ENCODE data around the gene OGFOD3. TPM values are rescaled to one million over a fixed set of nuclear protein-coding genes. Genes with fewer than 3 reads are reported as not detected.

OGFOD3 gene
- total and polyA plus RNA-seq, 7 experiments from 2014 or later = 21.9 to 42.1 (median 32.3) TPM

DNA sequence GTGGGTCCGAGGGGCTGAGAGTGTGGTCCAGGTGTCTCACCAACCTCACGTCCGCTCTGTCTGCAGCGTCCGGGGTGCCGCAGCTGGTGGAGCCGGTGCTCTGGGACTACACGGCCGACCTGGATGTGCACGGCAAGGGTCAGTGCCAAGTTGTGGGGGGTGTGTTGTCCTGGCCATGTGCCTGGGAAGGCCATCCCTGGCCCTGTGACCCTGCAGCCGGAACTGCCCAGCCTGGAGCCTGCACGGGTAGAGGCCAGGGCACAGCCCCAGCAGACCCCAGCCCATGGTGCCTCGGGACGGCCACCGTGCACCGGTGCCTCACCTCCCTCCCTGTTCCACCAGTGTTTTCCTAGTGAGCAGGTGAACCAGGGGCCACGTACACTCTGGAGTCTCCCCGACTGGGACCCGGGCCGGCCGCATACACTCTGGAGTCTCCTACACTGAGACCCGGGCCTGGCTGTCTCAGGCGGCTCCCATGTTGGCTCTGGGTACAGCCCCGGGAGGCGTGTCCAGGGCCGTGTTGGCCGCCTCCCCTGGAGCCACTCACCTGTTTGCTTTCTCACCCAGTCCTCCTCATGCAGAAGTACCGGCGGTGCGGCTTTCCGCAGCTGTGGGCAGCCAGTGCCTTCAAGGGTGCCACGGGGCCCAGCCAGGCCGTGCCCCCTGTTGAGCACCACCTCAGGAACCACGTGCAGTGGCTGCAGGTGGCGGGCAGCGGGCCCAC, 18.4 kb upstream of the OGFOD3 start:
- DNase-seq = no peak
- peaks cover 5 to 8% of the 10 kb centered on the region in 2 donors for H3K4me1 ChIP-seq (ENCODE audit: control insufficient read depth in 2 of 2, insufficient read depth in 2 of 2, low read length in 2 of 2)
- no peak overlapping the region for H3K27ac ChIP-seq (ENCODE audit: low read depth, low read length)
- ChIA-PET POLR2A (interaction anchor here (1.7 to 1.8 kb wide), 2 partner anchors 9 to 21 kb away, joined by 4 read pairs; partner anchors contain the start of gene NARF), CTCF (interaction anchor here (0.6 kb wide), 1 partner anchor 135 kb away, joined by 3 read pairs; no protein-coding TSS in a partner anchor)
- ATAC-seq = no peak
- Mint-ChIP-seq H3K27me3 (no peaks in the 10 kb centered on the region), H3K27ac (peak overlapping the region in 1 of 9 donors; percentile 43), H3K4me1 (peaks cover 5 to 21% (median 10%) of the 10 kb centered on the region in 7 donors), H3K4me3 (peak overlapping the region in 1 of 10 donors; percentile 38), H3K9me3 (no peaks in the 10 kb centered on the region), H3K36me3 (peaks cover 0 to 5% (median 0%) of the 10 kb centered on the region in 5 donors)
- no peak overlapping the region for H3K4me3 ChIP-seq (ENCODE audit: low read length)
- no peaks in the 10 kb centered on the region for H3K9me3 ChIP-seq (ENCODE audit: control insufficient read depth in 2 of 3, low read length in 3 of 3)
- no peaks in the 10 kb centered on the region for H3K27me3 ChIP-seq (ENCODE audit: control insufficient read depth in 2 of 2, insufficient read depth in 2 of 2, low read length in 2 of 2)
- H3K36me3 ChIP-seq (ENCODE audit: control insufficient read depth in 2 of 3, insufficient read depth in 3 of 3, low read length in 3 of 3) = peaks cover 0 to 64% (median 8%) of the 10 kb centered on the region in 3 experiments
- intact Hi-C loops (cut with micrococcal nuclease) = no loop called here

GRCh38 chr17:82435601-82436583, 17.5 kb upstream of the OGFOD3 start:
- Histone ChIP-seq H3K4me1 (ENCODE audit: control insufficient read depth in 2 of 2, insufficient read depth in 2 of 2, low read length in 2 of 2) (peaks cover 5 to 8% of the 10 kb centered on the region in 2 donors), H3K4me3 (ENCODE audit: low read length) (no peak overlapping the region), H3K9me3 (ENCODE audit: control insufficient read depth in 2 of 3, low read length in 3 of 3) (no peaks in the 10 kb centered on the region), H3K27ac (ENCODE audit: low read depth, low read length) (no peak overlapping the region), H3K27me3 (ENCODE audit: control insufficient read depth in 2 of 2, insufficient read depth in 2 of 2, low read length in 2 of 2) (no peaks in the 10 kb centered on the region), H3K36me3 (ENCODE audit: control insufficient read depth in 2 of 3, insufficient read depth in 3 of 3, low read length in 3 of 3) (peaks cover 0 to 62% (median 8%) of the 10 kb centered on the region in 3 experiments)
- Mint-ChIP-seq H3K4me3 (no peak overlapping the region), H3K4me1 (peaks cover 3 to 21% (median 10%) of the 10 kb centered on the region in 7 donors), H3K27me3 (no peaks in the 10 kb centered on the region), H3K36me3 (peaks cover 0 to 5% (median 0%) of the 10 kb centered on the region in 5 donors), H3K27ac (peak overlapping the region in 2 of 9 donors; percentile 43 to 53), H3K9me3 (no peaks in the 10 kb centered on the region)
- ChIA-PET CTCF (interaction anchor here (0.6 kb wide), 1 partner anchor 134 kb away, joined by 3 read pairs; no protein-coding TSS in a partner anchor), POLR2A (interaction anchor here (0.5 to 1.8 kb wide), 3 partner anchors 10 to 22 kb away, joined by 4 read pairs; partner anchors contain the start of gene NARF)
- DNase-seq (no peak), ATAC-seq (no peak)
- intact Hi-C loops (cut with micrococcal nuclease) = no loop called here

- no peak overlapping the region for H3K27ac ChIP-seq (ENCODE audit: low read depth, low read length)
- ChIA-PET POLR2A (interaction anchor here (1.7 to 1.8 kb wide), 2 partner anchors 11 to 23 kb away, joined by 4 read pairs; partner anchors contain the start of gene NARF), CTCF (no interaction called here)
- Mint-ChIP-seq H3K4me3 (no peak overlapping the region), H3K4me1 (peaks cover 4 to 18% (median 12%) of the 10 kb centered on the region in 7 donors), H3K27ac (peak overlapping the region in 3 of 9 donors; percentile 24 to 56 (median 53)), H3K9me3 (no peaks in the 10 kb centered on the region), H3K36me3 (peaks cover 0 to 10% (median 2%) of the 10 kb centered on the region in 5 donors), H3K27me3 (no peaks in the 10 kb centered on the region)
- H3K4me1 ChIP-seq (ENCODE audit: control insufficient read depth in 2 of 2, insufficient read depth in 2 of 2, low read length in 2 of 2) = peaks cover 5 to 8% of the 10 kb centered on the region in 2 donors
- ATAC-seq (no peak), DNase-seq (no peak)
- H3K4me3 ChIP-seq (ENCODE audit: low read length) = no peak overlapping the region
- intact Hi-C loops (cut with micrococcal nuclease) = no loop called here
- H3K36me3 ChIP-seq (ENCODE audit: control insufficient read depth in 2 of 3, insufficient read depth in 3 of 3, low read length in 3 of 3) = peaks cover 0 to 62% (median 8%) of the 10 kb centered on the region in 3 experiments
- no peaks in the 10 kb centered on the region for H3K27me3 ChIP-seq (ENCODE audit: control insufficient read depth in 2 of 2, insufficient read depth in 2 of 2, low read length in 2 of 2)
- H3K9me3 ChIP-seq (ENCODE audit: control insufficient read depth in 2 of 3, low read length in 3 of 3) = no peaks in the 10 kb centered on the region
These were observed 16.7 kb upstream of the OGFOD3 start for GRCh38 chr17:82435103-82435502.

- H3K9me3 Mint-ChIP-seq = no peaks in the 10 kb centered on the region
- intact Hi-C loops (cut with micrococcal nuclease) = no loop called here
- H3K36me3 ChIP-seq (ENCODE audit: control insufficient read depth in 2 of 3, insufficient read depth in 3 of 3, low read length in 3 of 3) = peaks cover 0 to 58% (median 8%) of the 10 kb centered on the region in 3 experiments
- no peaks in the 10 kb centered on the region for H3K9me3 ChIP-seq (ENCODE audit: control insufficient read depth in 2 of 3, low read length in 3 of 3)
- H3K4me1 ChIP-seq (ENCODE audit: control insufficient read depth in 2 of 2, insufficient read depth in 2 of 2, low read length in 2 of 2) = peaks cover 5 to 8% of the 10 kb centered on the region in 2 donors
- H3K27me3 ChIP-seq (ENCODE audit: control insufficient read depth in 2 of 2, insufficient read depth in 2 of 2, low read length in 2 of 2) = no peaks in the 10 kb centered on the region
- no peak overlapping the region for H3K4me3 ChIP-seq (ENCODE audit: low read length)
- ATAC-seq (peak; percentile 69), DNase-seq (peak in 1 of 9 donors; percentile 29)
- ChIA-PET POLR2A (interaction anchor here (0.8 kb wide), 1 partner anchor 15 kb away, joined by 3 read pairs; no protein-coding TSS in a partner anchor), CTCF (no interaction called here)
- peaks cover 0 to 18% (median 11%) of the 10 kb centered on the region in 5 donors for H3K36me3 Mint-ChIP-seq
- H3K27ac Mint-ChIP-seq = peak overlapping the region in 4 of 9 donors; percentile 34 to 70 (median 54)
- peak overlapping the region in 1 of 10 donors; percentile 24 for H3K4me3 Mint-ChIP-seq
- H3K27me3 Mint-ChIP-seq = no peaks in the 10 kb centered on the region
- H3K4me1 Mint-ChIP-seq = peaks cover 11 to 27% (median 21%) of the 10 kb centered on the region in 7 donors
- no peak overlapping the region for H3K27ac ChIP-seq (ENCODE audit: low read depth, low read length)
These were observed 15.8 kb upstream of the OGFOD3 start for GRCh38 chr17:82434216-82434565.

DNA sequence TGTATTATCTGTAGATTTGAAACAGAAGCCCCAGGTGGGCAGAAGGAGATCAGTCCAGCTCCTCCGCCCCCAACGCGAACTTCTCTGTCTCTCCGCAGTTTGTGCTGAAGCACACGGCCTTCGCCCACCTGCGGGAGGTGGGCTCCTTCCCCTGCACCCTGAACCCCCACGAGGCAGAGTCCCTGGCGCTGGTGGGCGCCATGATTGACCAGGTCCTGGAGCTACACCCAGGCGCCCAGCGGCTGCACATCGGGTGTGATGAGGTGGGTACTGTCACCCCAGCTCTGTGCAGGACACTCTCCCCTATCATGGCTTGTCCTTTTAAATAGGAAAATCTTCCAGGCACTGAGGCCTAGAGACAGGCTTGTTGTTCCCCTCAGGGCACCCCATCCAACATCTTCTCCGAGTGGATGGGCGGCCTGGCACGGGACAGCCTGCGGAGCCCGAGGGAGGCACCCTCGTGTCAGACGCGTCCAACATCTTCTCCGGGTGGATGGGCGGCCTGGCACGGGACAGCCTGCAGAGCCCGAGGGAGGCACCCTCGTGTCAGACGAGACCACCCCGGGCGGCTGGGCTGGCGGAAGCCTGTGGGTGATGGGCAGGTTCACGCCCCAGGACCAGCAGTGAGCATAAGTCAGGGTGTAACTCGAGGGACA, 15.3 kb upstream of the OGFOD3 start:
- intact Hi-C loops (cut with micrococcal nuclease) = no loop called here
- no peaks in the 10 kb centered on the region for H3K9me3 Mint-ChIP-seq
- ATAC-seq (no peak), DNase-seq (no peak)
- no peak overlapping the region for H3K4me3 Mint-ChIP-seq
- peaks cover 0 to 53% (median 8%) of the 10 kb centered on the region in 3 experiments for H3K36me3 ChIP-seq (ENCODE audit: control insufficient read depth in 2 of 3, insufficient read depth in 3 of 3, low read length in 3 of 3)
- H3K9me3 ChIP-seq (ENCODE audit: control insufficient read depth in 2 of 3, low read length in 3 of 3) = no peaks in the 10 kb centered on the region
- ChIA-PET POLR2A (interaction anchor here (0.6 to 0.8 kb wide), 2 partner anchors 15 to 38 kb away, joined by 3 read pairs; no protein-coding TSS in a partner anchor), CTCF (no interaction called here)
- peaks cover 11 to 29% (median 22%) of the 10 kb centered on the region in 7 donors for H3K4me1 Mint-ChIP-seq
- H3K36me3 Mint-ChIP-seq = peaks cover 0 to 19% (median 11%) of the 10 kb centered on the region in 5 donors
- peaks cover 5 to 8% of the 10 kb centered on the region in 2 donors for H3K4me1 ChIP-seq (ENCODE audit: control insufficient read depth in 2 of 2, insufficient read depth in 2 of 2, low read length in 2 of 2)
- peak overlapping the region in 4 of 9 donors; percentile 14 to 59 (median 34) for H3K27ac Mint-ChIP-seq
- H3K27me3 Mint-ChIP-seq = no peaks in the 10 kb centered on the region
- no peak overlapping the region for H3K27ac ChIP-seq (ENCODE audit: low read depth, low read length)
- H3K4me3 ChIP-seq (ENCODE audit: low read length) = no peak overlapping the region
- H3K27me3 ChIP-seq (ENCODE audit: control insufficient read depth in 2 of 2, insufficient read depth in 2 of 2, low read length in 2 of 2) = no peaks in the 10 kb centered on the region

DNA sequence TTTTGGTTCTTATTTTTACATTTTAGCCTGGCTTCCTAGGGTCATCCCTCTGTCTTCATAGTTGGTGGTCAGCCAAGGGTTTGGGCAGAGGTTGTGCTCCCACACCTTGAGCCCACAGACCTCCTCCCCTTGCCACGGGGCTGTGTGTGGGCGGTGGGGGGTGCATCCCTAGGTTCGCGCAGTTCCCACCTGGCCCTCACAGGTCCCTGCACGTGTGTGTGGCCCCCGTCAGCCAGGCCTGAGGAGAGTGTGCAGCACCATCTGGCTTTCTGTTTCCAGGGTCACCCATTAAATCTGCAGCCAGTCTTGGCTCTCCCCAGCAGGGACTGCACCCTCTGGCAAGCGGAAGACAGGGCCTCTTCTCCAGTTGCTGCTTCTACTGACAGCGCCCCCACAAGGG, 13.6 kb upstream of the OGFOD3 start:
- Histone ChIP-seq H3K36me3 (ENCODE audit: control insufficient read depth in 2 of 3, insufficient read depth in 3 of 3, low read length in 3 of 3) (peaks cover 0 to 36% (median 8%) of the 10 kb centered on the region in 3 experiments), H3K9me3 (ENCODE audit: control insufficient read depth in 2 of 3, low read length in 3 of 3) (no peaks in the 10 kb centered on the region), H3K4me1 (ENCODE audit: control insufficient read depth in 2 of 2, insufficient read depth in 2 of 2, low read length in 2 of 2) (peaks cover 5 to 8% of the 10 kb centered on the region in 2 donors), H3K27ac (ENCODE audit: low read depth, low read length) (no peak overlapping the region), H3K4me3 (ENCODE audit: low read length) (no peak overlapping the region), H3K27me3 (ENCODE audit: control insufficient read depth in 2 of 2, insufficient read depth in 2 of 2, low read length in 2 of 2) (no peaks in the 10 kb centered on the region)
- POLR2A ChIA-PET = no interaction called here
- Mint-ChIP-seq H3K4me3 (no peak overlapping the region), H3K4me1 (peaks cover 11 to 33% (median 23%) of the 10 kb centered on the region in 7 donors), H3K36me3 (peaks cover 0 to 17% (median 11%) of the 10 kb centered on the region in 5 donors), H3K27me3 (no peaks in the 10 kb centered on the region), H3K9me3 (no peaks in the 10 kb centered on the region), H3K27ac (no peak overlapping the region)
- no peak for DNase-seq
- intact Hi-C loops (cut with micrococcal nuclease) = no loop called here
- no peak for ATAC-seq
- CTCF ChIA-PET = no interaction called here

Data from naive thymus-derived CD4-positive, alpha-beta T cell (primary cell).